IPS-20b (cell line): Measurements from ENCODE around the gene PIEZO1.

Source experiments
- H3K27ac ChIP-seq: one replicate; pipeline ENCODE4 v1.5.1; 2013; ENCODE audit warnings: low read length
- H3K27me3 ChIP-seq: 2 replicates; pipeline ENCODE4 v1.6.1; 2013; ENCODE audit warnings: mild to moderate bottlenecking, low read length, inconsistent platforms; ENCODE audit not compliant: insufficient read depth
- H3K36me3 ChIP-seq: 2 replicates; pipeline ENCODE4 v1.6.1; 2013; ENCODE audit warnings: low read depth, mild to moderate bottlenecking, inconsistent platforms, low read length, moderate library complexity; ENCODE audit not compliant: insufficient read depth
- H3K4me1 ChIP-seq: 2 replicates; pipeline ENCODE4 v1.6.1; 2013; ENCODE audit warnings: mild to moderate bottlenecking, control low read depth, inconsistent platforms, low read length, moderate library complexity; ENCODE audit not compliant: insufficient read depth
- H3K4me3 ChIP-seq: 2 replicates; pipeline ENCODE4 v1.5.1; 2013; ENCODE audit warnings: mild to moderate bottlenecking, low read length, inconsistent platforms
- H3K9ac ChIP-seq: 2 replicates; pipeline ENCODE4 v1.6.1; 2013; ENCODE audit warnings: low read depth, mild to moderate bottlenecking, inconsistent platforms, low read length, moderate library complexity
- H3K9me3 ChIP-seq: 2 replicates; pipeline ENCODE4 v1.6.1; 2013; ENCODE audit warnings: mild to moderate bottlenecking, low read depth, low read length, inconsistent platforms; ENCODE audit not compliant: insufficient read depth

The PIEZO1 gene

GRCh38 chr16:88695218-88695617 is 89.8 kb downstream of the PIEZO1 start:
- Histone ChIP-seq H3K9ac (no peak overlapping the region), H3K27me3 (no peaks in the 10 kb centered on the region), H3K4me3 (no peak overlapping the region), H3K27ac (no peak overlapping the region), H3K36me3 (no peaks in the 10 kb centered on the region), H3K9me3 (no peaks in the 10 kb centered on the region), H3K4me1 (no peaks in the 10 kb centered on the region)

GRCh38 chr16:88694221-88695087 is 90.6 kb downstream of the PIEZO1 start:
- H3K27ac ChIP-seq = no peak overlapping the region
- no peaks in the 10 kb centered on the region for H3K4me1 ChIP-seq
- H3K36me3 ChIP-seq = no peaks in the 10 kb centered on the region
- no peaks in the 10 kb centered on the region for H3K9me3 ChIP-seq
- H3K4me3 ChIP-seq = no peak overlapping the region
- H3K27me3 ChIP-seq = peaks cover under 1% of the 10 kb centered on the region; the same call in 1 of the 2 replicates
- no peak overlapping the region for H3K9ac ChIP-seq

GRCh38 chr16:88693420-88694177 is 91.4 kb downstream of the PIEZO1 start:
- H3K4me1 ChIP-seq = no peaks in the 10 kb centered on the region
- H3K9me3 ChIP-seq = no peaks in the 10 kb centered on the region
- H3K27me3 ChIP-seq = peaks cover 8% of the 10 kb centered on the region
- no peaks in the 10 kb centered on the region for H3K36me3 ChIP-seq
- no peak overlapping the region for H3K9ac ChIP-seq
- H3K27ac ChIP-seq = no peak overlapping the region
- no peak overlapping the region for H3K4me3 ChIP-seq

GRCh38 chr16:88692861-88693260 is 92.2 kb downstream of the PIEZO1 start:
- Histone ChIP-seq H3K27me3 (peaks cover 15% of the 10 kb centered on the region), H3K9ac (no peak overlapping the region)

GRCh38 chr16:88691924-88692560 is 93.0 kb downstream of the PIEZO1 start:
- Histone ChIP-seq H3K4me3 (no peak overlapping the region), H3K4me1 (no peaks in the 10 kb centered on the region), H3K36me3 (no peaks in the 10 kb centered on the region), H3K9ac (no peak overlapping the region), H3K9me3 (no peaks in the 10 kb centered on the region), H3K27ac (no peak overlapping the region), H3K27me3 (peaks cover 23% of the 10 kb centered on the region)

More at GRCh38 chr16:88692861-88693260, 92.2 kb downstream of the PIEZO1 start:
- Histone ChIP-seq H3K9me3 (no peaks in the 10 kb centered on the region), H3K27ac (no peak overlapping the region), H3K36me3 (no peaks in the 10 kb centered on the region), H3K4me1 (no peaks in the 10 kb centered on the region), H3K4me3 (no peak overlapping the region)

GRCh38 chr16:88691129-88691813 is 93.7 kb downstream of the PIEZO1 start:
- H3K4me1 ChIP-seq = no peaks in the 10 kb centered on the region
- no peaks in the 10 kb centered on the region for H3K9me3 ChIP-seq
- H3K27me3 ChIP-seq = peaks cover 30% of the 10 kb centered on the region
- no peak overlapping the region for H3K4me3 ChIP-seq
- no peak overlapping the region for H3K9ac ChIP-seq
- H3K36me3 ChIP-seq = no peaks in the 10 kb centered on the region
- H3K27ac ChIP-seq = no peak overlapping the region

- Histone ChIP-seq H3K4me1 (peaks cover 1% of the 10 kb centered on the region; the same call in 1 of the 2 replicates), H3K9ac (no peak overlapping the region)
Measured at GRCh38 chr16:88690341-88691128, 94.5 kb downstream of the PIEZO1 start.

GRCh38 chr16:88688013-88688778 is 96.8 kb downstream of the PIEZO1 start:
- Histone ChIP-seq H3K9ac (no peak overlapping the region), H3K4me1 (peaks cover 5% of the 10 kb centered on the region; the same call in 1 of the 2 replicates), H3K27me3 (peaks cover 54% of the 10 kb centered on the region), H3K27ac (no peak overlapping the region), H3K36me3 (no peaks in the 10 kb centered on the region), H3K9me3 (no peaks in the 10 kb centered on the region), H3K4me3 (no peak overlapping the region)

More at GRCh38 chr16:88690341-88691128, 94.5 kb downstream of the PIEZO1 start:
- H3K36me3 ChIP-seq = no peaks in the 10 kb centered on the region
- H3K27ac ChIP-seq = no peak overlapping the region
- no peaks in the 10 kb centered on the region for H3K9me3 ChIP-seq
- peaks cover 36% of the 10 kb centered on the region for H3K27me3 ChIP-seq
- no peak overlapping the region for H3K4me3 ChIP-seq

- peaks cover 54% of the 10 kb centered on the region for H3K27me3 ChIP-seq
- no peaks in the 10 kb centered on the region for H3K36me3 ChIP-seq
- H3K27ac ChIP-seq = no peak overlapping the region
- H3K4me3 ChIP-seq = no peak overlapping the region
- H3K4me1 ChIP-seq = peaks cover 5% of the 10 kb centered on the region; the same call in 1 of the 2 replicates
- no peak overlapping the region for H3K9ac ChIP-seq
- H3K9me3 ChIP-seq = no peaks in the 10 kb centered on the region
Measured at GRCh38 chr16:88687676-88688012, 97.4 kb downstream of the PIEZO1 start.

- Histone ChIP-seq H3K4me1 (peaks cover 5% of the 10 kb centered on the region; the same call in 1 of the 2 replicates), H3K9me3 (no peaks in the 10 kb centered on the region), H3K4me3 (no peak overlapping the region; the same call in 1 of the 2 replicates), H3K27me3 (peaks cover 54% of the 10 kb centered on the region), H3K36me3 (no peaks in the 10 kb centered on the region), H3K27ac (no peak overlapping the region), H3K9ac (no peak overlapping the region)
Measured at GRCh38 chr16:88687254-88687576, 97.8 kb downstream of the PIEZO1 start.
